MCF 10A (cell line): ENCODE results near the gene CAMK1D. TPM values are rescaled to one million over a fixed set of nuclear protein-coding genes. Genes with fewer than 3 reads are reported as not detected.
"Not testable (repeated sequence)": the region's sequence is repeated elsewhere in the genome, so short reads cannot be mapped to it uniquely, and the experiment has no call there.

Source experiments
- BruUV-seq: library from RNA; stranded (reverse); fragments of 400-500 nt; replicated peaks from 2 replicates; lab custom pipeline; 2021; lab: Mats Ljungman, UMichigan
- CTCF ChIA-PET: fragments of 300-600 bp; sonication (Branson Sonifier 250); formaldehyde crosslinking; extraction: SDS; loops from one replicate; lab custom pipeline; 2021; ENCODE audit warnings: antibody characterized with exemption, inconsistent platforms; lab: Yijun Ruan, JAX
- POLR2A ChIA-PET: fragments of 300-600, 350-650 bp; sonication (Branson Sonifier 250); formaldehyde crosslinking; extraction: SDS; loops from one replicate; lab custom pipeline; 2020; ENCODE audit warnings: antibody characterized with exemption, inconsistent platforms; lab: Yijun Ruan, JAX
- DNase-seq: peaks from one replicate; pipeline ENCODE4 v3.0.0-alpha.2; 2018; ENCODE audit not compliant: unreplicated experiment
- H3K27ac Mint-ChIP-seq: one replicate; pipeline ENCODE4 v1.8.0; 2022; ENCODE audit warnings: mild to moderate bottlenecking, low read depth, mixed read lengths; ENCODE audit not compliant: unreplicated experiment
- H3K27me3 Mint-ChIP-seq: one replicate; pipeline ENCODE4 v1.8.0; 2022; ENCODE audit warnings: mixed read lengths; ENCODE audit not compliant: insufficient read depth, unreplicated experiment
- H3K36me3 Mint-ChIP-seq: one replicate; pipeline ENCODE4 v1.8.0; 2022; ENCODE audit warnings: mild to moderate bottlenecking, moderate library complexity, mixed read lengths; ENCODE audit not compliant: insufficient read depth, unreplicated experiment
- H3K4me1 Mint-ChIP-seq: one replicate; pipeline ENCODE4 v1.8.0; 2022; ENCODE audit warnings: mixed read lengths; ENCODE audit not compliant: insufficient read depth, unreplicated experiment
- H3K4me3 Mint-ChIP-seq: one replicate; pipeline ENCODE4 v1.8.0; 2022; ENCODE audit warnings: mild to moderate bottlenecking, moderate library complexity, mixed read lengths; ENCODE audit not compliant: unreplicated experiment
- H3K9me3 Mint-ChIP-seq: one replicate; pipeline ENCODE4 v1.8.0; 2022; ENCODE audit warnings: mixed read lengths; ENCODE audit not compliant: unreplicated experiment
- CTCF ChIP-seq: fragments of 200-600 bp; IDR thresholded peaks from one replicate; pipeline ENCODE4 v1.8.0; 2022; ENCODE audit warnings: antibody characterized with exemption, mild to moderate bottlenecking; ENCODE audit not compliant: unreplicated experiment
- intact Hi-C: fragments of 100-400 bp; cut with micrococcal nuclease; formaldehyde crosslinking; loops from 2 replicates; pipeline ENCODE4 v1.14.1; 2022
- total RNA-seq: library from RNA; stranded (reverse); gene quantifications from 2 replicates; pipeline ENCODE4 v1.2.3, GENCODE V29; 2022

Gene CAMK1D
- total RNA-seq, 1 experiment from 2014 or later, result 1.7 TPM

DNA sequence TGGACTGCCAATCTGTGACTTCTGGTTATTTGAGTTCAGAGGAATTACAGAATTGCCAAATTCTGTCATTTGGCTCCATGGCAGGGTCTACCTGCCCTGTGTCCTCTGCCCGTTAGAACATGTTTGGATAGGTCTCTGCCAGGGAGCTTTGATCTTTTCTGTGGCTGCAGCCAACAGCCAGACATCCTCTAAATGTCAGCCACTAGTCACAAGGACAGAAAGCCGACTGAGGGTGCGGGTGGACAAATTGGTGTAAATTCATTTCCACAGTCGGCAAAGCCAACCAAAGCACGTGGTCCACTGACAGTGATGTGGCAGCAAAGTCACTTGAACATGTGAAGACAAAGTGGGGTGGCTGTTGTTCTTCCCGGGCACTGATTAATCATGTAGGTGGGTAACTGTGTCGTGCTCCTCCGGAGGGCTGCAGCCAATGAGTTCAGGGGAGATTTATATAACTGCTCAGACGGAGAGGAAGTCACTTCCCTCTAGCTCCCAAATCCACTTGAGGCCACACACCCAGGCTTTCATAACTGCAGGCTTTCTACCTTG is 26.7 kb upstream of the CAMK1D start:
- Mint-ChIP-seq H3K4me1 (no peaks in the 10 kb centered on the region), H3K4me3 (no peak overlapping the region), H3K9me3 (no peaks in the 10 kb centered on the region), H3K27ac (no peak overlapping the region), H3K36me3 (no peaks in the 10 kb centered on the region), H3K27me3 (no peaks in the 10 kb centered on the region)
- no peak for DNase-seq
- intact Hi-C loops, result no loop called here
- POLR2A ChIA-PET, result no interaction called here
- no TSS peak for BruUV-seq
- CTCF ChIA-PET, result no interaction called here
- no peak for TF ChIP-seq CTCF

DNA sequence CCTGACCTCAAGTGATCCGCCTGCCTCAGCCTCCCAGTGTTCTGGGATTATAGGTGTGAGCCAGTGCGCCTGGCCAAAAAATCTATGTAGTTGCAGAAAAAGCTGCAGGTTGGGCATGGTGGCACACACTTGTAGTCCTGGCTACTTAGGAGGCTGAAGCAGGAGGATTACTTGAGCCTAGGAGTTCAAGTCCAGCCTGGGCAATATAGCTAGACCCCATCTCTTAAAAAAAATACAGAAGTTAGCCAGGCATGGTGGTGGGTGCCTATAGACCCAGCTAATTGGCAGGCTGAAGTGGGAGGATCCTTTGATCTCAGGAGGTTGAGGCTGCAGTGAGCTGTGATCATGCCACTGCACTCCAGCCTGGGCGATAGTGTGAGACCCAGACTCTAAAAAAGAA is 24.8 kb upstream of the CAMK1D start:
- no peak for DNase-seq
- H3K4me1 Mint-ChIP-seq, result no peaks in the 10 kb centered on the region
- no peak overlapping the region for H3K4me3 Mint-ChIP-seq
- ChIA-PET CTCF (no interaction called here), POLR2A (no interaction called here)
- no peak for TF ChIP-seq CTCF
- BruUV-seq, result no TSS peak
- H3K36me3 Mint-ChIP-seq, result no peaks in the 10 kb centered on the region
- no peaks in the 10 kb centered on the region for H3K9me3 Mint-ChIP-seq
- no peaks in the 10 kb centered on the region for H3K27me3 Mint-ChIP-seq
- intact Hi-C loops, result no loop called here
- no peak overlapping the region for H3K27ac Mint-ChIP-seq

DNA sequence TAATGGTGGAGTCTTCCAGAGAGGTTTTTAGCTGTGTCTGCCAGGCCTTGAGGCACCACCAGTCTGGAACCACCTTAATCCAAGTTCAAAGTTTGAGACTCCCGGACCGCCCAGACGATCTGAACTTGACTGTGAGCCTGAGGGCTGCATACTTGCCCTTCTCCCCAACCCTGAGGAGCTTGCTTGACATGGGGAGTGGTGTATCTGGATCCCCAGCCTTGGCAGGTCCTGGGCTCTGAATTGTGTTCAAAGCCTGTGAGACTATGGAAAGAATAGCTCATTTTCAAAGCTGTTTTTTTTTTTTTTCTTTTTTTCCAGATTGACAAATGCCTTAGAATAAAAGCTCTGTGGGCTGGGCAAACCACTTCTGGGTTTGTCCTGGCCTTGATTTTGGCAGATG is 22.3 kb upstream of the CAMK1D start:
- Mint-ChIP-seq H3K4me3 (no peak overlapping the region), H3K27ac (no peak overlapping the region), H3K9me3 (no peaks in the 10 kb centered on the region), H3K4me1 (no peaks in the 10 kb centered on the region), H3K36me3 (no peaks in the 10 kb centered on the region), H3K27me3 (no peaks in the 10 kb centered on the region)
- TF ChIP-seq CTCF, result no peak
- no TSS peak for BruUV-seq
- ChIA-PET POLR2A (interaction anchor here (0.6 to 0.7 kb wide), 2 partner anchors 61 to 99 kb away, joined by 3 read pairs; no protein-coding TSS in a partner anchor), CTCF (interaction anchor here (0.6 kb wide), 1 partner anchor 52 kb away, joined by 4 read pairs; no protein-coding TSS in a partner anchor)
- DNase-seq, result no peak
- intact Hi-C loops, result no loop called here

GRCh38 chr10:12327476-12327875 is 21.9 kb upstream of the CAMK1D start:
- no peak for TF ChIP-seq CTCF
- intact Hi-C loops, result no loop called here
- Mint-ChIP-seq H3K27me3 (no peaks in the 10 kb centered on the region), H3K4me1 (no peaks in the 10 kb centered on the region), H3K4me3 (no peak overlapping the region), H3K36me3 (no peaks in the 10 kb centered on the region), H3K27ac (no peak overlapping the region), H3K9me3 (no peaks in the 10 kb centered on the region)
- DNase-seq, result no peak
- POLR2A ChIA-PET, result interaction anchor here (0.6 to 0.7 kb wide), 2 partner anchors 62 to 99 kb away, joined by 3 read pairs; no protein-coding TSS in a partner anchor
- no TSS peak for BruUV-seq
- CTCF ChIA-PET, result interaction anchor here (0.6 kb wide), 1 partner anchor 52 kb away, joined by 4 read pairs; no protein-coding TSS in a partner anchor

DNA sequence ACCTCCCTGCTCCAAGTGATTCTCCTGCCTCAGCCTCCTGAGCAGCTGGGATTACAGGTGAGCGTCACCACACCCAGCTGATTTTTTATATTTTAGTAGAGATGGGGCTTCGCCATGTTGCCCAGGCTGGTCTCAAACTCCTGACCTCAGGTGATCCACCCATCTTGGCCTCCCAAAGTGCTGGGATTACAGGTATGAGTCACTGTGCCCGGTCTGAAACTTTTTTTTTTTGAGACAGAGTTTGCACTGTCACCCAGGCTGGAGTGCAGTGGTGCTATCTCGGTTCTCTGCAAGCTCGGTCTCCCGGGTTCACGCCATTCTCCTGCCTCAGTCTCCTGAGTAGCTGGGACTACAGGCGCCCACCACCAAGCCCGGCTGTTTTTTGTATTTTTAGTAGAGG is 21.0 kb upstream of the CAMK1D start:
- intact Hi-C loops, H3K36me3 Mint-ChIP-seq, H3K4me1 Mint-ChIP-seq, DNase-seq, H3K27ac Mint-ChIP-seq, H3K4me3 Mint-ChIP-seq, H3K27me3 Mint-ChIP-seq, H3K9me3 Mint-ChIP-seq, BruUV-seq: not testable (repeated sequence)
- POLR2A ChIA-PET, result interaction anchor here (0.6 kb wide), 1 partner anchor 524 kb away, joined by 4 read pairs; no protein-coding TSS in a partner anchor
- CTCF ChIA-PET, result interaction anchor here (0.6 to 0.7 kb wide), 2 partner anchors 14 to 463 kb away, joined by 3 to 4 read pairs; no protein-coding TSS in a partner anchor
